ENCODE measurements around the gene ZFYVE16.
"Not testable (repeated sequence)": the region's sequence is repeated elsewhere in the genome, so short reads cannot be mapped to it uniquely, and the experiment has no call there.

DNA sequence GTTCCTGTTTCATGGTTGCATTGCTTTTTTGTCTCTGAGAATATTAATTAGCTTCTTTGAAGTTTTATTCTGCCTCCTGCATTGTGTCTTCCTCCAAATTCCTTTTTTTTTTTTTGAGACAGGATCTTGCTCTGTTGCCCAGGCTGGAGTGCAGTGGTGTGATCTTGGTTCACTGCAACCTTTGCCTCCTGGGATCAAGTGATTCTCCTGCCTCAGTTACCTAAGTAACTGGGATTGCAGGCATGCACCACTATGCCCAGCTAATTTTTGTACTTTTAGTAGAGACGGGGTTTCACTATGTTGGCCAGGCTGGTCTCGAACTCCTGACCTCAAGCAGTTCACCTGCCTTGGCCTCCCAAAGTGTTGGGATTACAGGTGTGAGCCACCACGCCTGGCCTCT, 16.5 kb downstream of the ZFYVE16 start:
- TF ChIP-seq POLR2A (IDR thresholded peaks at IDR 0.05; ENCODE audit: low read depth, low read length); POLR2AphosphoS5 (IDR thresholded peaks at IDR 0.05; ENCODE audit: low read depth, low read length); TAF1 (IDR thresholded peaks at IDR 0.05; ENCODE audit: low read depth, low read length); SPI1 (IDR thresholded peaks at IDR 0.05; ENCODE audit: low read depth, low read length); PAX5 (IDR thresholded peaks at IDR 0.05; ENCODE audit: insufficient read depth, low read length, severe bottlenecking): not testable (repeated sequence)

Measured in GM12891 (cell line).